Amygdala (tissue), 56 donors: ENCODE data around the gene NELFE.
"Not testable (repeated sequence)": the region's sequence is repeated elsewhere in the genome, so short reads cannot be mapped to it uniquely, and the experiment has no call there.

ENCODE experiments used
- DNase-seq, 56 donors: peaks; one replicate each; lab custom pipeline; 2025; lab: John Stamatoyannopoulos, UW

NELFE gene

GRCh38 chr6:31922942-31923341 is 35.8 kb downstream of the NELFE start:
- DNase-seq = no peak

GRCh38 chr6:31920811-31921210 is 38.0 kb downstream of the NELFE start:
- DNase-seq = no peak

GRCh38 chr6:31919624-31920303 is 39.0 kb downstream of the NELFE start:
- no peak for DNase-seq

- DNase-seq = no peak
Observed at GRCh38 chr6:31918069-31918720, 40.6 kb downstream of the NELFE start.

GRCh38 chr6:31915756-31916155 is 43.0 kb downstream of the NELFE start:
- no peak for DNase-seq

- DNase-seq = no peak
Observed at GRCh38 chr6:31915351-31915750, 43.4 kb downstream of the NELFE start.

GRCh38 chr6:31911826-31912585 is 46.8 kb downstream of the NELFE start:
- no peak for DNase-seq

GRCh38 chr6:31909298-31909697 is 49.5 kb downstream of the NELFE start:
- not testable (repeated sequence) for DNase-seq

- no peak for DNase-seq
Observed at GRCh38 chr6:31908791-31909190, 50.0 kb downstream of the NELFE start.

- DNase-seq = not testable (repeated sequence)
Observed at GRCh38 chr6:31908255-31908654, 50.5 kb downstream of the NELFE start.

- DNase-seq = no peak
Observed at GRCh38 chr6:31907158-31907813, 51.5 kb downstream of the NELFE start.

- DNase-seq = not testable (repeated sequence)
Observed at GRCh38 chr6:31906727-31907126, 52.0 kb downstream of the NELFE start.

- DNase-seq = no peak
Observed at GRCh38 chr6:31906122-31906521, 52.6 kb downstream of the NELFE start.

GRCh38 chr6:31905041-31905440 is 53.7 kb downstream of the NELFE start:
- no peak for DNase-seq

- DNase-seq = no peak
Observed at GRCh38 chr6:31903957-31904356, 54.8 kb downstream of the NELFE start.
